HCT116 (cell line): ENCODE data around the gene PRR23E.

Experiments used
- CTCF ChIP-seq, 3 experiments: fragments of 200-600 bp in 1 of 3; sonication (generic) in 1 of 3; IDR thresholded peaks in 2 of 3; conservative IDR thresholded peaks in 1 of 3; 2 replicates each; pipeline ENCODE4 v1.5.1; 2012 to 2017; ENCODE audit warnings: low read depth in 2 of 3, low read length in 2 of 3, antibody characterized with exemption in 1 of 3, borderline replicate concordance in 1 of 3, control low read depth in 1 of 3, mild to moderate bottlenecking in 1 of 3, mixed read lengths in 1 of 3, mixed run types in 1 of 3, moderate library complexity in 1 of 3; ENCODE audit not compliant: insufficient read depth in 1 of 3
- EZH2 ChIP-seq: fragments of 200-600 bp; sonication (generic); IDR thresholded peaks from 2 replicates; pipeline ENCODE4 v1.6.1; 2017; ENCODE audit warnings: antibody characterized with exemption, mixed run types
- MAX ChIP-seq: IDR thresholded peaks from 2 replicates; pipeline ENCODE4 v1.6.1; 2012
- POLR2A ChIP-seq: IDR thresholded peaks from 2 replicates; pipeline ENCODE4 v1.7.0; 2011; ENCODE audit warnings: borderline replicate concordance; ENCODE audit not compliant: insufficient read depth, insufficient read length; ENCODE audit errors: extremely low read depth
- RAD21 ChIP-seq: IDR thresholded peaks from 2 replicates; pipeline ENCODE4 v1.6.1; 2012; ENCODE audit warnings: low read depth, mild to moderate bottlenecking
- REST ChIP-seq: IDR thresholded peaks from 2 replicates; pipeline ENCODE4 v1.6.1; 2012; ENCODE audit warnings: low read depth
- SIN3A ChIP-seq: IDR thresholded peaks from 2 replicates; pipeline ENCODE4 v1.6.1; 2012; ENCODE audit warnings: low read depth
- SP1 ChIP-seq: IDR thresholded peaks from 2 replicates; pipeline ENCODE4 v1.6.1; 2012; ENCODE audit warnings: low read depth

GRCh38 chr3:127212231-127212630 is 19.3 kb downstream of the PRR23E start:
- no peak for TF ChIP-seq CTCF (IDR thresholded peaks at IDR 0.05 in 2 of 3, conservative IDR thresholded peaks at IDR 0.05 in 1 of 3; ENCODE audit: borderline replicate concordance in 1 of 3, insufficient read depth in 1 of 3, low read depth in 2 of 3, low read length in 2 of 3)
- no peak for TF ChIP-seq REST
- TF ChIP-seq MAX = no peak
- no peak for TF ChIP-seq POLR2A
- no peak for TF ChIP-seq SIN3A
- TF ChIP-seq EZH2 = no peak
- TF ChIP-seq RAD21 = no peak
- no peak for TF ChIP-seq SP1
